Neural cell (in vitro differentiated cells): ENCODE data around the gene HDHD2.

Experiments used
- CTCF ChIP-seq: fragments of 450-650 bp; IDR thresholded peaks from 2 replicates; pipeline ENCODE4 v1.5.1; 2014; ENCODE audit warnings: antibody characterized with exemption, mild to moderate bottlenecking, moderate library complexity; ENCODE audit not compliant: poor library complexity, severe bottlenecking
- EP300 ChIP-seq: fragments of 450-650 bp; conservative IDR thresholded peaks from 2 replicates; pipeline ENCODE4 v1.6.1; 2014; ENCODE audit warnings: antibody characterized with exemption, mild to moderate bottlenecking, moderate library complexity; ENCODE audit not compliant: poor library complexity, severe bottlenecking
- EZH2 ChIP-seq: fragments of 200-600, 300-800 bp; shearing (Covaris generic), sonication (generic); IDR thresholded peaks from 2 replicates; pipeline ENCODE4 v1.6.1; 2014; ENCODE audit warnings: antibody characterized with exemption, low read length, borderline replicate concordance, mild to moderate bottlenecking; ENCODE audit not compliant: insufficient read depth, poor library complexity, severe bottlenecking
- MXI1 ChIP-seq: fragments of 450-650 bp; conservative IDR thresholded peaks from 2 replicates; pipeline ENCODE4 v1.6.1; 2014; ENCODE audit warnings: antibody characterized with exemption, mild to moderate bottlenecking; ENCODE audit not compliant: poor library complexity, severe bottlenecking
- RAD21 ChIP-seq: fragments of 450-650 bp; conservative IDR thresholded peaks from 2 replicates; pipeline ENCODE4 v1.6.1; 2014; ENCODE audit warnings: antibody characterized with exemption, mild to moderate bottlenecking, moderate library complexity
- SMC3 ChIP-seq: fragments of 450-650 bp; conservative IDR thresholded peaks from 2 replicates; pipeline ENCODE4 v1.6.1; 2014; ENCODE audit warnings: antibody characterized with exemption, mild to moderate bottlenecking, moderate library complexity; ENCODE audit not compliant: poor library complexity
- TF ChIP-seq, protein P1 (sequence below): IDR thresholded peaks from 2 replicates; pipeline ENCODE4 v1.6.1; 2012; ENCODE audit warnings: borderline replicate concordance

DNA sequence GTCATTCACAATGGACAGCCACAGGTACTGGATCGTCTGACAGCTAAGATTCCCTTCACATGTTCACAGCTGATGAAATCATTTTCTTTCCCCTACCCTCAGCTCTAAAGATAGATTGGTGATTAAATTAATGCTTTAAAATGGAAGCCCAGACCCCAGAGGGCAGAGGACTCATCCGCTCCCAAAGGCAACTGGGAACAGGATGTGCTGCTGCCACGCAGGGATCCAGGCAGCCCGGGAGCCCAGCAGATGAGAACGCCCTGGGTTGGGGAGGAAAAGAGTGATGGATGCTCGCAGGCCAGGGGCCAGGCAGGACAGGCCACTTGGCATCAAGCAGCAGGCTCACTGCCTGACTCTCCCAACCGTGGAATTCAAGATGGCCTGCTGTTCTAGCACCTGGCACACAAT, 41.3 kb downstream of the HDHD2 start:
- no peak for TF ChIP-seq EZH2
- TF ChIP-seq CTCF = no peak
- TF ChIP-seq RAD21 = no peak
- no peak for TF ChIP-seq SMC3
- TF ChIP-seq EP300 = no peak
- no peak for TF ChIP-seq MXI1
- TF ChIP-seq, protein P1, sequence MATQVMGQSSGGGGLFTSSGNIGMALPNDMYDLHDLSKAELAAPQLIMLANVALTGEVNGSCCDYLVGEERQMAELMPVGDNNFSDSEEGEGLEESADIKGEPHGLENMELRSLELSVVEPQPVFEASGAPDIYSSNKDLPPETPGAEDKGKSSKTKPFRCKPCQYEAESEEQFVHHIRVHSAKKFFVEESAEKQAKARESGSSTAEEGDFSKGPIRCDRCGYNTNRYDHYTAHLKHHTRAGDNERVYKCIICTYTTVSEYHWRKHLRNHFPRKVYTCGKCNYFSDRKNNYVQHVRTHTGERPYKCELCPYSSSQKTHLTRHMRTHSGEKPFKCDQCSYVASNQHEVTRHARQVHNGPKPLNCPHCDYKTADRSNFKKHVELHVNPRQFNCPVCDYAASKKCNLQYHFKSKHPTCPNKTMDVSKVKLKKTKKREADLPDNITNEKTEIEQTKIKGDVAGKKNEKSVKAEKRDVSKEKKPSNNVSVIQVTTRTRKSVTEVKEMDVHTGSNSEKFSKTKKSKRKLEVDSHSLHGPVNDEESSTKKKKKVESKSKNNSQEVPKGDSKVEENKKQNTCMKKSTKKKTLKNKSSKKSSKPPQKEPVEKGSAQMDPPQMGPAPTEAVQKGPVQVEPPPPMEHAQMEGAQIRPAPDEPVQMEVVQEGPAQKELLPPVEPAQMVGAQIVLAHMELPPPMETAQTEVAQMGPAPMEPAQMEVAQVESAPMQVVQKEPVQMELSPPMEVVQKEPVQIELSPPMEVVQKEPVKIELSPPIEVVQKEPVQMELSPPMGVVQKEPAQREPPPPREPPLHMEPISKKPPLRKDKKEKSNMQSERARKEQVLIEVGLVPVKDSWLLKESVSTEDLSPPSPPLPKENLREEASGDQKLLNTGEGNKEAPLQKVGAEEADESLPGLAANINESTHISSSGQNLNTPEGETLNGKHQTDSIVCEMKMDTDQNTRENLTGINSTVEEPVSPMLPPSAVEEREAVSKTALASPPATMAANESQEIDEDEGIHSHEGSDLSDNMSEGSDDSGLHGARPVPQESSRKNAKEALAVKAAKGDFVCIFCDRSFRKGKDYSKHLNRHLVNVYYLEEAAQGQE = no peak
